COLO829 (cell line): ENCODE data around the gene APAF1.

ENCODE experiments used
- DNase-seq: peaks from one replicate; pipeline ENCODE4 v3.0.0; 2012; ENCODE audit warnings: low spot score

Gene APAF1

DNA sequence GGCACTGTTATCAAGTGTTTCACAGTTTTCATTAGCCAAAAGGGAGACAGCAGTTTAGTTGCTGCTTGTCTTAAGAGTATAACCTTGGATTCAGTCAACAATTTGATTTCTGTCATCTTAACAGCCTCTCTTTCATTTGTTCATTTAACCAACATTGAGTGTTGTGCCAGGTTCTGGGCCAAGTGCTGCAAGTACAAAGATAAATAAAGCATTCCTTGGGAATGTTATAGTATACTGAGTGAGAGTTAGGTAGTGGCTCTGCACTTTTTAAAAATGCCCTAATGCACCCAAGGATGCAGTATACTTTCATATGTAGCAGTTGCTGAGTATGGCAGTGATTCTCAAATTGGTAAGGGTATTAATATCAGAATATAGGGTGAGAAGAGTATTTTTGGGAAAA lies 15.4 kb downstream of the APAF1 start:
- DNase-seq, result no peak

DNA sequence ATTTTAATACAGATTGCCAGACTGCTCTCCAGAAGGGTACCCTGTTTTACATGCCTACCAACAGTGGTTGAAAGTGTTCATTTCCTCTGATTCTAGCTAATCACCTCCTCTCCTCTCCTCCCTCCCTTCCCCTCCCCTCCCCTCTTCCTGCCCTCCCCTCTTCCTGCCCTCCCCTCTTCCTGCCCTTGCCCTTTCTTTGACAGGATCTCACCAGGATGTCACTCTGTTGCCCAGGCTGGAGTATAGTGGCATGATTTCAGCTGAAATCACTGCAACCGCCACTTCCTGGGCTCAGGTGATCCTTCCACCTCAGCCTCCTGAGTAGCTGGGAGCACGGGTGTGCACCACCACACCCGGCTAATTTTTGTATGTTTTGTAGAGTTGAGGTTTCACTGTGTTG lies 24.7 kb downstream of the APAF1 start:
- DNase-seq, result no peak

DNA sequence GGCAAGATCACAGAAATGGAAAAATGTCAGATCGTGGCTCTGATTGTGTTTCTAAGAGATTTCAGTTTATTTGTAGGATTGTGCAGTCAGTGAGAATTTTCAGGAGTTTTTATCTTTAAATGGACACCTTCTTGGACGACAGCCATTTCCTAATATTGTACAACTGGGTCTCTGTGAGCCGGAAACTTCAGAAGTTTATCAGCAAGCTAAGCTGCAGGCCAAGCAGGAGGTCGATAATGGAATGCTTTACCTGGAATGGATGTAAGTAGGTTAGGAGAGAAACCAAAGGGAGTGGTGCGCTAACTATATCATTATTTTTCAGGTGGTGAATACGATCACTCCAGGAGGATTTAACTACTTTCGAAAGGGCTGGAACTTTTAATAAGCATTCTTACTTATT lies 26.4 kb downstream of the APAF1 start:
- DNase-seq, result no peak

DNA sequence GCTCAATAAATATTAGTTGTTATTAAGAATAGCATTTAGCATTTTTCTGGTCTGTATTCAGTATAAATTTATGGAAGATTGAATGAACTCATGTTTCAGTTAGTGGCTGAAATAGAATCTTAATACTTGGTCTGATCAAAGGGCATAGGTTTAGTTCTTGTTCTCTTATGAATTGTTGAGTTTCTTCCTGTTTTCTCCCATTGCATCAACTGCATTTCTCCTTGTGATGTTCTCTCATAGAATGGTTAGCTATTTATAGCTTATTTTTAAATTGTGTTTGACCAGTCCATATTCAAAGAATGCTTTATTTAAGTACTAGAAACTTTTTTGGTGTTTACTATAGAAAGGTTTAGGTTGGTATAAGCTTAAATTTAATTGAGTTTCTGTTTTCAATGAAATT lies 29.8 kb downstream of the APAF1 start:
- no peak for DNase-seq

DNA sequence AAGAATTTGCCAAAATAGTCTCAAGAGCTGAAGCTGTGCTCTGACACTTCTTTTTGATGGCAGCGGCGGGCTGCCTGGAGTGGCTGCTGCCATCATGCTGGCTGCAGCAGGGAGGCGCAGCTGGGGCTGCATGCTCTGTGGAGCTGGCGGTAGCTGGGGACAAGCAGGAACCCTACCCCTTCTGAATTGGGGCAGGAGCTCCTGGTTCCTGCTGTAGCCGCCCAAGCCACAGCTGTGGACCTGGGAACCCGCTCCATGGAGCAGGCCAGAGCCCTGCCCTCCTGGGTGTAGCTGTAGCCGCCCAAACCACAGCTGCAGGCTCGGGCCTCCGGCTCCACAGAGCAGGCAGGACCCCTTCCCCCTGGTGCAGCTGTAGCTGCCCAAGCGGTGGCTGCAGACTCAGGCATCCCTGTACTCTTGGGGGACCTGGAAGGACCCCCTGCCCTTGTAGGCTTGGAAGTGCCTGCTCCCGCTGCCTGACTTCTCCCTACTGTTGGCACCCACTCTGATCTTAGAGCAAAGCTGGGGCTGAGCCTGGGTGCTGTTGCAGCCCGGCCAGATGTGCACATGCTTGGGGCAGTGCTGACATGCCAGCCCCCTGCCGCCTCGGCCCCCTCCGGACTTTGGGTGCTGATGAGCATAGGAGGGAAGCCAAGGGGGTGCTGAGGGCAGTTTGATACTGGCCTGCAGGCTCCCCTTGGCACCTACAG lies 33.3 kb downstream of the APAF1 start:
- DNase-seq, result no peak

DNA sequence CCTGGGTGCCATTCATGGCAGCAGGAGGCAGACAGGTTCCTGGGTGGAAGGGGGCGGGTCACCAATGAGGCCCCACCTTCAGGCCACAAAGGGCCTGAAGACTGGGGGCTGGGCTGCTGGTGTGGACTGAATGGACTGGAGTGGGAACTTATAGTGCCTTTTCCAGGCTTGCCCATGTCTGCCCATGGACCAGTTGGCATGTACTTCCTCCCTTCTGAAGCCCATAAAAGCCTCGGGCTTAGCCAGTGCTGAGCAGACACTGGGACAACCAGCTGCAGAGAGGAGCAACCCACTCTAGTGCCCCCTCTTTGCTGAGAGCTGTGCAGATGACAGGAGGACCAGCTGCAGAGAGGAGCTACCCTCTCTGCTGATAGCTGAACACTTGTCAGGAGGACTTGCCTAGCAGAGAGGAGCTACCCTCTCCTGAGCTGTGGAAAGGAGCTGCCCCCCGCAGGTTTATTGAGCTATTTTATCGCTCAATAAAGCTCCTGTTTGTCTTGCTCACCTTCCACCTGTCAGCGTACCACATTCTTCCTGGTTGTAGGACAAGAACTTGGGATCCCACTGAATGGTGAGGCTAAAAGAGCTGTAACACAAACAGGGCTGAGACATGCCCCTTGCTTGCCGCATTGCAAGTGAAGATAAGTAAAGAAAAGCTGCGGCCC lies 34.0 kb downstream of the APAF1 start:
- DNase-seq, result no peak

DNA sequence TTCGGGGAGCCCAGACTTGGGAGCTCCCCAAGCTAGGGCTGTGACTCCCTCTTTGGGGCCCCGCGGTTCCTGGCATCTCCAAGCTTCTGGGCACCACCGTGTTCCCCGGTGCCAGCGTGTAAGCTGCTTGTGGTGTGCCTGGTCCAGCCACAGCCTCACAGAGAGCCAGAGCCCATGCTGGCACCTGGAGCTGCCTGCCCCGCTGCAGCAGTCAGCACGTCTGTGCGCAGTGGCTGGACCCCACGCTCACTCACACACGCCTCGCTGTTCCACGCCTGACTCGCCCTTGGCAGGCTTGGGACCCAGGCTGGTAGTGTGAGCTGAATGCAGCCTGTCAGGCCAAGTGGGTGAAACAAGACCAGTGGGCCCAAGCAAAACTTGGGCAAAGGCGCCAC lies 34.5 kb downstream of the APAF1 start:
- no peak for DNase-seq

DNA sequence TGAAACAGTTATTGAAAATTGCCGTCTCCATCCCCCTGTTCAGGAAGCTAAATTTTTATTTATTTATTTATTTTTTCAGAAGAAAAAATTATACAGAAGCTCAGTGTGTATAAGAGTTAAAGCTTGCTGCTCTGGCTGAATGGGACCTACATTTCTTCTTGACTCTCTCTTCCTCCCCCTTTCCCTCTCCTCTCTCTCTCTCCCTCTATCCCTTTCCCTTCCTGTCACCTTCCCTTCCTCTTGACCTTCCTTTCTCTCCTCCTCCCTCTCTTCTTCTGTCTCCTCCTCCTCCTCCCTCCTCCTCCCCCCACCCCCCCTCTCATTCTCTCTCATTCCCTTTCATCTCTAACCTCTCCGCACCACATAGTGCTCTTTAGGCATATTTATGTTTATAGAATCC lies 39.1 kb downstream of the APAF1 start:
- no peak for DNase-seq

DNA sequence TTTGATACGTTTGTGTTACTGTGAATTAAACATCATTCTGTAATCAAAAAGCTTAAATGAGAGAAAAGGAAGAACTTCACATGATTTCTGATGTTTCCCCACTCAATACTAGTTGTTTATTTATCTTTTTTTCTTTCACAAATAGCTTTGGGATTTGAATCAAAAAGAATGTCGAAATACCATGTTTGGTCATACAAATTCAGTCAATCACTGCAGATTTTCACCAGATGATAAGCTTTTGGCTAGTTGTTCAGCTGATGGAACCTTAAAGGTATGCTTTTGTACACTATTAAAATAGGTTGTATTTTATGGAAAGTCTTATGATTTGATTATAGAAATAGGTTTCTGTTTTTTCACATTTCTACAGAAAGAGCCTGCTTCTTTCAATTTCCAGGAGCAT lies 41.5 kb downstream of the APAF1 start:
- no peak for DNase-seq

DNA sequence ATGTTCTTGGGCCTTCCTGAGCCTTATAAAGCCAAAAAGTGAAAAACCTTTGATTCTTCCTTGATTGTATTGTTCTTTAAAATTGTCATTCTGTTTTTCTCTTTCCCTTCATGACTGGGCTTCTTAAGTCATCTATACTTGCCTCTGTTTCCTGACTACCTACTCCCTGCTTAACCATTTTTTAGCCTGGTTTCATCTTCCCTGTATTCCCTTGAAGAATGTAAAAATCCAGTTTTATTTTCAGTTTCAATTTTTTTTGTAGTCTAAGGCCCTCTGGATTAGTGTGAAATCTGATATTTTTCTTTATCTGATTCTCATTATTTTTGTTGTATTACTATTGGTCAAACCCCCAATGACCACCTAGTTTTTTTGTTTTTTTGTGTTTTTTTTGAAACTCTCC lies 46.3 kb downstream of the APAF1 start:
- no peak for DNase-seq

DNA sequence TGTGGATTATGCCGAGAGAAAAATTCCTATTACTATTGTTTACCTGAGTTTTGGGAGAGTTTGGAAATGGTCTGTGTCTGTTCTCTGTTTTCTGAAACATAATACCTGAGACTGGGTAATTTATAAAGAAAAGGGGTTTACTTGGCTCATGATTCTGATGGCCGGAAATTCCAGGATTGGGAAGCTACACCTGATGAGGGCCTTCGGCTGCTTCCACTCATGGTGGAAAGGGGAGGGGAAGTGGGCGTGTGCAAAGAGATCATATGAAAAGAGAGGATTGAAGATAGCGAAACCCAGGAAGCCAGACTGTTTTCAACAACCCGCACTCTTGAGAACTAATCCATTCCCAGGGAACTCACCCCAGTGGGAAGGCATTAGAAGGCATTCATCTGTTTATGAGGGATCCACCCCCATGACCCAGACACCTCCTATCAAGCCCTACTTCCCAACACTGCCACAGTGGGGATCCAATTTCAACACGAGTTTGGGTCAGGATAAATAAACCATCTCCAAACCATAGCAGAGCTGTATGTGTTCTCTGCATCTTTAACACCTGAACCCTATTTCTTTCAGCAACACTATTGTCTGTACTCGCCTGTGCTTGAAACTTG lies 51.1 kb downstream of the APAF1 start:
- no peak for DNase-seq

DNA sequence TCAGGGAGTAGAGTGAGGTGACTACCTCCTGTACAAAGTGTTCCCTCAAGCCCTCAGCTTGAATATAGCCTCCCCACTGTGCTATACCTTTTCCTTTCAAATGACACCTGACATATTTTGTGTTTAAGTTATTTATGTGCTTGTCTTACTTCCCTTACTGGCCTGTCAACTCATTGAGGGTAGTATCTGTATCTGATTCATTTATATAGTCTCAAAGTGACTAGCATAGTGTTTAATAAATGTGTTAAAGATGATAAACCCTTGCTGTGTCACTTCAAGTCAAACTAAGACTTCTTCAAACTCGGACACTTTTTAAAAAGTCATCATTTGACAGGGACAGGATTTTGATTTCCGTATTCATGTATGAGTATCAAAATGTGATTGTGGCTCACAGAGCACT lies 52.1 kb downstream of the APAF1 start:
- DNase-seq, result no peak

DNA sequence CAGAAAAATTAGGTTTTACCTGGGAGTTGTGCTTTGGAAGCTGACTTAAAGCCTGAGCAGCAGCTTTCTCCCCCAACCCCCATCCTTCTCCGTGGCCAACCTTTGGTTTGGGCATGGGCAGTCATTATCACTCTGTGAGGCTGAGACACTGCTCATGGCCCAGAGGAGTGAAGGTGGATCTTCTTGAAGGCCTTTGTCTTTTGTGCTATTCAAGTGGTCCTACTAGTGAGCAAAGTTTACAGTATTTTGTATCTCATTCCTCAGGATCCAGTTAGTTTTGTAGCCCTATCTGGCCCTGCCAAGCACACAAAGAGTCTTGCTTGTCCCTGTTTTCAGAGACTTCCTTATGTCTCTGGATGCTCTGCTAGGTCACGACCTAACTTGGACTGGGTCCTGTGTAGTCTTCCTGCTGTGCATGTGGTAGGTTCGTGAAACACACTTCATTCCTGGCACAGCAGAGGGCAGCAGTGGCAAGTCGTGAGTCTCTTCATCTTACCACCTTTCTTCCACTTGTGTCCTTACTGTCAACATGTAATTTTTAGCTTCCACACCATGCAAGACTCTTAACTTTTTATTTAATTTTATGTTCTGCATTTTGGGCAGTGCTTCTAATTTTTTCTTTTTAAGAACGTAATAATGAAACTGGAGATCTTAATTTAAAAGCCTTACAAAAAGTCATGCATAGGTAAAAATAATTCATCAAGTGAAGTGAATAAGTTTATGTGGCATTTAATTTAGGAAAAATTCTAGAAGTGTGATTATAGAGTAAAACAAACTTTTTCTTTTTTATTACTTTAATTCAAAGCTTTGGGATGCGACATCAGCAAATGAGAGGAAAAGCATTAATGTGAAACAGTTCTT lies 53.7 kb downstream of the APAF1 start:
- DNase-seq, result peak; percentile 11

DNA sequence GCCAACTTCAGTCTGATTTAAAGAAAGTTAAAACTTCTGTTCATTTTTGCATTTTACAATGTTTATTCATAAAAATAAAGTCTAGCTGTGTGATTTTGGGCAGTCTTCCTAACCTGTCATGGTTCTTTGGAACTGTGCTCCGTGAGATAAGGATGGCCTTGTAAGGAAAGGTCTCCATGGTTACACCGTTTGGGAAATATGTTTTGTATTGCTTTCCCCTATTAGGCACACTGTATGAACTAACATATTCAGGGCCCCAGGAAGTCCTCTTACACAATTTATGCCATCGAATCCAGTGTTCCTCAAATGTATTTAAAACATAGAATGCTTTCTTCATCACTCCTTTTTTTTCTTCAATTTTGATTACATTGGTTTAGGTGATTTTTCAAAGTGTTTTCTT lies 54.5 kb downstream of the APAF1 start:
- no peak for DNase-seq

DNA sequence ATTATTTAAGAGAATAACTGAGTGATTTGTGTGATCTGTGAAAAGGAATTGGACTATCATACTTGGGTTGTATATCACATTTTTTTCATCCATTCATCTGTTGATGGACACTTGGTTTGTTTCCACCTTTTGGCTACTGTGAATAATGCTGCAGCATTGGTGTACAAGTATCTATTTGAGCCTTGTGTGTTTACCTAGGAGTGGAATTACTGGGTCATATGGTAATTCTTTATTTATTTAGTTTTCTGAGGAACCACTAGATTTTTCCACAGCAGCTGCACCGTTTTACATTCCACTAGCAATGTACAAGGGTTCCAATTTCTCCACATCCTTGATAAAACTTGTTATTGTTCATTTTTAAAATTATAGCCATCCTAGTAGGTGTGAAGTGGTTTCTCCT lies 56.1 kb downstream of the APAF1 start:
- DNase-seq, result no peak

DNA sequence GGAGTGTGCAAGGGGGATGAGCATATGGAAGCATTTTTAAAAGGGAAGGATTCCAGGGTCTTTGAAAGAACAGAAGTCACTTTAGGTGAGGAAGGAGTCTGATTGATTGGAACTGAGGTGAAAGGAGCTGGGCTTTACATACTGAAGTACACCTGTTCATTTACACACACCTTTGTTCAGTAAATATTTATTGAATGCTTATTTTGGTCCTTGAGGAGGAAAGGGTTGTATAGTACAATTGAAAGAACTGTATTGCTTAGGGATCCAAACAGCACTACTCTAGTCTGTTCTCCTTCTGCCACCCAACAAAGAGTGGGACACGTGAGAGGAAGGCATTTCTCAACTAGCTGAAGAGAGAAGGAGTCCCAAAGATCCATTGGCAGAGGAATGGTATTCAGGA lies 63.9 kb downstream of the APAF1 start:
- DNase-seq, result no peak

DNA sequence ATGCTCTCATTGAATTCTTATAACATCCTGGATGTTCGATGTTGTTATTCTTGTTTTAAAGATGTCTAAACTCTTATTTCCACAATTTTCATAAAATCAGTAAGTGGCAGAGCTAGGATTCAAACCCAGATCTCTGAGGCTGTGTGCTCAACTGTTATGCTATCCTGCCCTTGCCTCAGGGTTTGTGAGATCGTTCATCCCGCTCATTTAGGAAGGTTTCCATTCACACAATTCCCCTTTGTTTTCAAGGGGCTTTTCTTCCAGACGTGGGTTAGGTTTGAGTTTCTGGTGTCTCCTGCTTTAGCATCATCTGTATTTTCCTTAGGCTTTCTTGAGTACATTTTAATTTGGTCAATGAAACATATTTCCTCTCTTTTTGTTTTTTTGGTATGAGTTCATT lies 69.3 kb downstream of the APAF1 start:
- DNase-seq, result no peak

DNA sequence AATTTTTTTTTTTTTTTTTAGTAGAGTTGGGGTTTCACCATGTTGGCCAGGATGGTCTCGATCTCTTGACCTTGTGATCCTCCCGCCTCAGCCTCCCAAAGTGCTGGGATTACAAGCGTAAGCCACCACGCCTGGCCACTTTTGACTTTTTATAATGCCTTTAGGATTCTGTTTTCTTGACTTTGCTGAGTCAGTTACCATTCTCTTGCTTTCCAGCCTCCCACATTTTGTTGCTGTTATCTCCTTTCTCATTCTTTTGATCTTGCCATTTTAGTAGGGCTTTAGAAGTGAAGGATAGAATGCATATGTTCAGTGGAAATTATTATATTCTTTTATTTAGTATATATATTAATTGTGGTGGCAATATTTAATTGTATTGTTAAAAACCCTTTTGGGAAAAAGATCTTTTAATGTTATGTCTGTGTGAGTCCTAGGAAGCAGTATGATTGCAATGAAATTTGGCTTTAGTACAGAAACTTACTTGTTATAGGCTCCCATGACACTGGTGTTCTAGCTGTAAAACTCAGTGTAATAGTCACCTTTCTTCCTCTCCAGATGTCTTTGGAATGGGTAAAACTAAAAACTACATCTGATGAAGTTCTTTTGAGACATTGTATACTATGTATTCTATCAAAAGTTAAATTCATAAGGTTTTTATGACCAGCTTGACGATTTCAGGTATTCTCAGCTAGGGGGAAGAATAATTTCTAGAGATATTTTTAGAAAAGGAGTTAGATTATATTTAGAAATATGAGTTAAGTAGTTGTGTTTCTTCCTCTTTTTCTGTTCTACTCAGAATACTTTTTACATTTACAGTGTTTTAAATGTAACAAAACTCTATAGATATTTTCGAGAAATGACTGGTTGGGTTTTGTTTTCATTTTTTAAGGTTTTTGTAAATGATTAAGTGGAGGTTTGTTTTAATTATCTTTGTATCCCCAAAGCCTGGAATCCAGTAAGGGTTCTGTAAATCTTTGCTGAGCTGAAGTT lies 74.7 kb downstream of the APAF1 start:
- DNase-seq, result no peak

DNA sequence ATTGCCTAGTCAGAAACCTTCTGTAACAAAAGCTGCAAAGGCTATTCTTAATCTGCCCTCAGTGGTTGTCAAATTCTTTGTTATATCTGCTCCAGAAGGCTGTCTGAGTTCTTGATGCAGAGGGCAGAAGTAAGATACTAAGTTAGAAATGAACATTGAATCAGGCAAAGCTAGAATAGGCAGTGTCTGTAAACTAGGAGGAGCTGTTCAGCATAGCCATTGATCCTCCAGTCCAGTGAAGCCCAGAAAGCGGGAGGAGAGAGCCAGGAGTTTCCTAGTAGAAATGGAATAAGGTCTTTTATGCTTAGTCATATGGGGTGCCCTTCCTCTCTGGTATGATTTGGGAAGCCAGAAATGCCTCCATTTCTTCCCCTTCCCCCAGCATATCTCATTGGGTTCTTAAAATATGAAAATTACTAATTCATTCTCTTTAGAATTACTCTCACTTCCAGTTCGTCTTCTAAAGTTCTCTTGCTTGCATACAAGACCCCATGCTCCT lies 76.2 kb downstream of the APAF1 start:
- no peak for DNase-seq

DNA sequence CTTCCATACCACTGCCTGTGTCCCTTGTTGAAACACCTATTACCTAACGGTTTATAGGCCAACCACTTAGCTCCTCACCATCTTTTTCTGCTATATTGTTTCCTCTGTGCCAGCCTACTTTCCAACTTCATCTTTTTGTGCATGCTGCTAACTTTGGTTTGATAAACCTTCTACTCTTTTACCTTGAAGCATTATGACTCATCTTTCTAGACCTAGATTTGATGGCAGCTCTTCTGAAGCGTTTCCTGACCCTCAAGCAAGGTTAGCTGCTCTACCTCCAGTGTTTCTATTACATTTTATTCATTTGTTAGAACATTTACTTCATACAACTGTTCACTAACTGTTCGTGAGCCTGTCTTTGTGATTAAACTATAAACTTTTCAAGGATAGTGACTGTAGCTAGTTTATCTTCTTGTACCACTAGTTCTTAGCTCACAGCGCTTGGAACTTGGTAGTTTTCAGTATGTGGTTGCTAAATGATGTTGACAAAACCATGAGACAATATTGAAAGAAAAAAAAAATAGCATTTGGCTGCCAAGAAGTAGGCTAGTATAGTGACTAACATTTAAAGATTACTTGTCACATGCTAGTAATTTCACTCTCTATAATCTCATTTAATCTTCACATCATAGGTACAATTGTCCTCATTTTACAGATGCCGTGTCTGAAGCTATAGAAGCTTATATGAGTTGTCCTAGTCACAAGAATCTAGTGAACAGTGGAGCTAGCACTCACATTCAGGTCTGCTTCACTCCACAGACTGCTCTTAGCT lies 79.5 kb downstream of the APAF1 start:
- DNase-seq, result no peak
